ENCODE results near the gene CCDC60.

Gene CCDC60

GRCh38 chr12:119306593-119306992 lies 27.9 kb upstream of the CCDC60 start:
- ATAC-seq: no peak
- TF ChIP-seq SNAI2 (CRISPR knock-in tag; IDR thresholded peaks at IDR 0.05): no peak
- TF ChIP-seq ZNF8 (CRISPR knock-in tag; IDR thresholded peaks at IDR 0.05): no peak
- TF ChIP-seq PPARA (CRISPR knock-in tag; IDR thresholded peaks at IDR 0.05; ENCODE audit: borderline replicate concordance): no peak
- no peak for TF ChIP-seq ZNF565 (CRISPR knock-in tag; conservative IDR thresholded peaks at IDR 0.05; ENCODE audit: low read depth)
- TF ChIP-seq BACH2 (CRISPR knock-in tag; IDR thresholded peaks at IDR 0.05; ENCODE audit: borderline replicate concordance): no peak
- no peak for TF ChIP-seq ZC3H10 (CRISPR knock-in tag; IDR thresholded peaks at IDR 0.05)
- TF ChIP-seq TOX (CRISPR knock-in tag; IDR thresholded peaks at IDR 0.05; ENCODE audit: borderline replicate concordance): no peak
- TF ChIP-seq OSR1 (CRISPR knock-in tag; IDR thresholded peaks at IDR 0.05): no peak
- TF ChIP-seq TCF4 (CRISPR knock-in tag; IDR thresholded peaks at IDR 0.05; ENCODE audit: borderline replicate concordance): no peak
- TF ChIP-seq ISL1 (CRISPR knock-in tag; IDR thresholded peaks at IDR 0.05): no peak

GRCh38 chr12:119307747-119308146 lies 26.8 kb upstream of the CCDC60 start:
- no peak for ATAC-seq
- TF ChIP-seq TCF4 (CRISPR knock-in tag; IDR thresholded peaks at IDR 0.05; ENCODE audit: borderline replicate concordance) (no peak), SNAI2 (CRISPR knock-in tag; IDR thresholded peaks at IDR 0.05) (no peak), TSHZ2 (CRISPR knock-in tag; IDR thresholded peaks at IDR 0.05) (no peak), PATZ1 (CRISPR knock-in tag; IDR thresholded peaks at IDR 0.05; ENCODE audit: borderline replicate concordance) (no peak), RARB (CRISPR knock-in tag; IDR thresholded peaks at IDR 0.05) (no peak), ESRRG (CRISPR knock-in tag; IDR thresholded peaks at IDR 0.05) (no peak), ZNF8 (CRISPR knock-in tag; IDR thresholded peaks at IDR 0.05) (no peak), ARNTL (CRISPR knock-in tag; IDR thresholded peaks at IDR 0.05; ENCODE audit: borderline replicate concordance, low read depth) (no peak), POU6F1 (CRISPR knock-in tag; IDR thresholded peaks at IDR 0.05; ENCODE audit: borderline replicate concordance, low read depth) (no peak), TOX (CRISPR knock-in tag; IDR thresholded peaks at IDR 0.05; ENCODE audit: borderline replicate concordance) (no peak), ZC3H10 (CRISPR knock-in tag; IDR thresholded peaks at IDR 0.05) (no peak), OSR1 (CRISPR knock-in tag; IDR thresholded peaks at IDR 0.05) (no peak), CREB5 (CRISPR knock-in tag; IDR thresholded peaks at IDR 0.05; ENCODE audit: low read depth) (no peak)

- ATAC-seq: no peak
- TF ChIP-seq PATZ1 (CRISPR knock-in tag; IDR thresholded peaks at IDR 0.05; ENCODE audit: borderline replicate concordance): no peak
- no peak for TF ChIP-seq ZNF8 (CRISPR knock-in tag; IDR thresholded peaks at IDR 0.05)
- no peak for TF ChIP-seq SNAI2 (CRISPR knock-in tag; IDR thresholded peaks at IDR 0.05)
- no peak for TF ChIP-seq PPARA (CRISPR knock-in tag; IDR thresholded peaks at IDR 0.05; ENCODE audit: borderline replicate concordance)
- TF ChIP-seq CSRNP3 (CRISPR knock-in tag; IDR thresholded peaks at IDR 0.05): no peak
- TF ChIP-seq ZC3H10 (CRISPR knock-in tag; IDR thresholded peaks at IDR 0.05): no peak
- TF ChIP-seq RARB (CRISPR knock-in tag; IDR thresholded peaks at IDR 0.05): no peak
- TF ChIP-seq ISL1 (CRISPR knock-in tag; IDR thresholded peaks at IDR 0.05): no peak
- TF ChIP-seq OSR1 (CRISPR knock-in tag; IDR thresholded peaks at IDR 0.05): no peak
- TF ChIP-seq GLIS3 (CRISPR knock-in tag; IDR thresholded peaks at IDR 0.05): no peak
- no peak for TF ChIP-seq ZFP30 (CRISPR knock-in tag; IDR thresholded peaks at IDR 0.05)
- TF ChIP-seq CREB5 (CRISPR knock-in tag; IDR thresholded peaks at IDR 0.05; ENCODE audit: low read depth): no peak
- TF ChIP-seq ZNF70 (CRISPR knock-in tag; IDR thresholded peaks at IDR 0.05): no peak
- TF ChIP-seq ARNTL (CRISPR knock-in tag; IDR thresholded peaks at IDR 0.05; ENCODE audit: borderline replicate concordance, low read depth): no peak
- no peak for TF ChIP-seq ESRRG (CRISPR knock-in tag; IDR thresholded peaks at IDR 0.05)
Observed at GRCh38 chr12:119308708-119309456, 25.6 kb upstream of the CCDC60 start.

Measured in SK-N-SH treated with all-trans-retinoic acid at 6 μM for 48 hours (cell line).